Chondrocyte (in vitro differentiated cells): ENCODE data around the gene FUT7. TPM values are rescaled to one million over a fixed set of nuclear protein-coding genes. Genes with fewer than 3 reads are reported as not detected.
A peak's percentile ranks its signal among the peaks of the same experiment; 100 is the strongest.
"Not testable (repeated sequence)": the region's sequence is repeated elsewhere in the genome, so short reads cannot be mapped to it uniquely, and the experiment has no call there.

Experiments
- DNase-seq: peaks from one replicate; pipeline ENCODE4 v3.0.0; 2021; ENCODE audit warnings: mixed read lengths, low spot score
- H3K27ac Mint-ChIP-seq: one replicate; pipeline ENCODE4 v1.8.0; 2021; ENCODE audit warnings: mild to moderate bottlenecking, moderate library complexity, mixed read lengths; ENCODE audit not compliant: unreplicated experiment
- H3K27me3 Mint-ChIP-seq: 2 replicates; pipeline ENCODE4 v1.8.0; 2021; ENCODE audit warnings: low read depth, mixed read lengths
- H3K36me3 Mint-ChIP-seq: 2 replicates; pipeline ENCODE4 v1.8.0; 2021; ENCODE audit warnings: low read depth, mixed read lengths
- H3K4me1 Mint-ChIP-seq: 2 replicates; pipeline ENCODE4 v1.8.0; 2021; ENCODE audit warnings: low read depth, mild to moderate bottlenecking, mixed read lengths
- H3K4me3 Mint-ChIP-seq: one replicate; pipeline ENCODE4 v1.8.0; 2021; ENCODE audit warnings: mild to moderate bottlenecking, moderate library complexity, mixed read lengths; ENCODE audit not compliant: unreplicated experiment
- H3K9me3 Mint-ChIP-seq: 2 replicates; pipeline ENCODE4 v1.8.0; 2021; ENCODE audit warnings: low read depth, mixed read lengths
- CTCF ChIP-seq: fragments of 200-600 bp; sonication (generic); IDR thresholded peaks from 2 replicates; pipeline ENCODE4 v1.5.0; 2021; ENCODE audit warnings: antibody characterized with exemption, mild to moderate bottlenecking, moderate library complexity
- total RNA-seq: library from RNA; stranded (reverse); gene quantifications from 3 replicates; pipeline ENCODE4 v1.2.1, GENCODE V29; 2021

The FUT7 gene
- total RNA-seq, 1 donor from 2014 or later = not detected

DNA sequence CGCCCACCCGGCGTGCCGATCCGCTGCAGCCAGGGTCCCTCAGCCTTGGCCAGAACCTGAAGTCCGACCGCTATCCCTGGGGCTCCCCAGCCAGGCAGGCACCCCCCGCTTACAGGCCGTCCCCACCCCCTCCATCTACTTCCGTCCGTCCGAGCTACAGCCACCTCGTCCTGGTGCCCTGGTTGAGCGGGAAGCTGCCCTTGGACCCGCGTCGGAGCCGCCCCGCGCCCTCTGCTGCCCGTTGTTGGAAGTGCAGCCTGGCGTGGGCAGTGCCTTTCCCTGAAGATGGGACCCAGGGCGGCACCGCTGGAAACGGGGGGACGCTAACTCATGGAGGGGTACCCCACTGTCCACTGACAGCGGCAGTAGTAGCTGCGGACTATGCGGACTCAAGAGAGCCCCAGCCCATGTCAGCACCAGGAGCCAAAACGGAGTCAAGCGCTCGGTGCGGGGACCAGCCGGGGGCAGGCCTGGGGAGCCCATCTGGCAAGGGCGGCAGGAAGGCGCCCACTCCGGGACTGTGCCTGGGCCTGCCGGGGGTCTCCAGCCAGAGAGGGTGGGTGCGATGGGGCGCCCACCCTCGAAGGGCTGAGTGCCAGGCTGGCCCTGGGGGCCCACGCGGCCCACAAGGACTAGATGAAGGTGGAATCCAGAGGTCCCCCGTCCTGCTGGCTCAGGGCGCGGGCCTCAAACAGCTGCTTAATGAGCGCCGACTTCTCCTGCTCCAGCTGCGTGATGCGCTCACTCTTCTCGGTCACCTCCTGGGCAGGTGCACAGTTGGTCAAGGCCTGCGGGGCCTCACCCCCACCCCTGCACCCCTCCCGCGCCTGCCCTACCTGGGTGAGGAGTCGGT is 32.4 kb upstream of the FUT7 start:
- no peaks in the 10 kb centered on the region for H3K36me3 Mint-ChIP-seq
- TF ChIP-seq CTCF = peak; percentile 92
- H3K9me3 Mint-ChIP-seq = no peaks in the 10 kb centered on the region
- DNase-seq = no peak
- H3K4me1 Mint-ChIP-seq = peaks cover 6% of the 10 kb centered on the region
- H3K27me3 Mint-ChIP-seq = no peaks in the 10 kb centered on the region
- no peak overlapping the region for H3K4me3 Mint-ChIP-seq
- no peak overlapping the region for H3K27ac Mint-ChIP-seq

GRCh38 chr9:137063311-137064026 is 31.6 kb upstream of the FUT7 start:
- H3K27ac Mint-ChIP-seq = no peak overlapping the region
- no peak overlapping the region for H3K4me3 Mint-ChIP-seq
- no peaks in the 10 kb centered on the region for H3K9me3 Mint-ChIP-seq
- H3K36me3 Mint-ChIP-seq = no peaks in the 10 kb centered on the region
- no peaks in the 10 kb centered on the region for H3K27me3 Mint-ChIP-seq
- peaks cover 6% of the 10 kb centered on the region for H3K4me1 Mint-ChIP-seq
- TF ChIP-seq CTCF = no peak
- DNase-seq = no peak

- H3K4me3 Mint-ChIP-seq, DNase-seq, H3K27me3 Mint-ChIP-seq, H3K9me3 Mint-ChIP-seq, H3K27ac Mint-ChIP-seq, H3K4me1 Mint-ChIP-seq, H3K36me3 Mint-ChIP-seq: not testable (repeated sequence)
Measured at GRCh38 chr9:137062798-137063197, 30.9 kb upstream of the FUT7 start.

DNA sequence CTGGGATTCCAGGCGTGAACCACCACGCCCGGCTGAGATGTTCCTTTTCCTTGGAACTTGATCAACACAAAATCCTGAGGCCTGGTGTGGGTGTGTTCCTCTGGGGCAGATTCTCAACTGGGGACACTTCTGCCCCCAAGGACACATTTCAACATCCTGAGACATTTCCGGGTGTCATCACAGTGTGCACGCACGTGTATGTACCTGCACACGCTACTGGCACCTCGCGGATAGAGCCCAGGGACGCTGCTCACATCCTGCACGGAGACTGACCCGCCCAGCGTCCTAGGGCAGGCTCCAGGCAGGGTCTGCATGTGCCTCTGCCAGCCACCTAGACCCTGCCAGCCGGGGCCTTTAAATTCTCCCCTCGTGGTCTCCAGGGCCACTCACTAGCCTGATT is 30.5 kb upstream of the FUT7 start:
- Mint-ChIP-seq H3K4me1 (peaks cover 4% of the 10 kb centered on the region), H3K4me3 (no peak overlapping the region), H3K9me3 (no peaks in the 10 kb centered on the region), H3K36me3 (no peaks in the 10 kb centered on the region), H3K27me3 (no peaks in the 10 kb centered on the region), H3K27ac (no peak overlapping the region)
- no peak for TF ChIP-seq CTCF
- no peak for DNase-seq

GRCh38 chr9:137058521-137059234 is 26.8 kb upstream of the FUT7 start:
- no peak overlapping the region for H3K27ac Mint-ChIP-seq
- no peaks in the 10 kb centered on the region for H3K36me3 Mint-ChIP-seq
- peaks cover 9% of the 10 kb centered on the region for H3K4me1 Mint-ChIP-seq
- H3K9me3 Mint-ChIP-seq = no peaks in the 10 kb centered on the region
- H3K27me3 Mint-ChIP-seq = no peaks in the 10 kb centered on the region
- no peak for DNase-seq
- H3K4me3 Mint-ChIP-seq = no peak overlapping the region
- no peak for TF ChIP-seq CTCF
